ENCODE measurements around the gene LMO1.
A peak's percentile ranks its signal among the peaks of the same experiment; 100 is the strongest.

LMO1 gene

DNA sequence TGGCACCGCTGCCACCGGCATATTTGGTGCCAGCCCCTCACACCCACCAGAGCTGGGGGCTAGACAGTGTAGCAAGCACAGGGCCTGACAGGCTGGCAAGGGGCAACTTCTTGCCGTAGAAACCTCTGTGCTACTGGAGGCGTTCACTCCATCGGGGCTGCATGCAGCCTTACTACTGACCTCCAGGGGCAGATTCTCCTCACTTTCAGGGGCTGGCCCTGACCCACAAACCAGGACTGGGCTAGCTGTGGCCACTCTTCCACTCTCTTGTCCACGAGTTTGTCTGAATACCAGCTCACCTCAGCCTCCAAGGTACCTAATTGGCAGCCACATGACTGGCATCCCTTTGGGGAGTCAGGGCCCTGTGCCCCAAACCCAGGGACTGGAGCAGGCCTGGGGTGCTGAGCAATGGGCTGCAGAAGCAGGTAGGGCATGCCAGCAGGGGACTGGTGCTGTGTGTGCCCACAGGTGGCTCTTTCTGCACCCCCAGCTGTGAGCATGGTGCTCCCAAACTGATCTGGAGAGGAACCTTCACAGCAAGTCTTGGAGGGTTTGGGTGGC lies 2.1 kb upstream of the LMO1 start:
- no peaks in the 10 kb centered on the region for H3K36me3 ChIP-seq (replicated peaks)
- peaks cover 17% of the 10 kb centered on the region for H3K27me3 ChIP-seq (ENCODE audit: low read depth)
- peak in 1 of 2 experiments; percentile 35 for DNase-seq (ENCODE audit: low spot score in 2 of 2)
- no peaks in the 10 kb centered on the region for H3K9me3 ChIP-seq
- H3K4me3 ChIP-seq, result no peak overlapping the region
- in situ Hi-C loops (cut with MboI; ENCODE audit: low sequenced_read_pairs), result no loop called here
- H3K4me1 ChIP-seq, result peaks cover 19% of the 10 kb centered on the region

DNA sequence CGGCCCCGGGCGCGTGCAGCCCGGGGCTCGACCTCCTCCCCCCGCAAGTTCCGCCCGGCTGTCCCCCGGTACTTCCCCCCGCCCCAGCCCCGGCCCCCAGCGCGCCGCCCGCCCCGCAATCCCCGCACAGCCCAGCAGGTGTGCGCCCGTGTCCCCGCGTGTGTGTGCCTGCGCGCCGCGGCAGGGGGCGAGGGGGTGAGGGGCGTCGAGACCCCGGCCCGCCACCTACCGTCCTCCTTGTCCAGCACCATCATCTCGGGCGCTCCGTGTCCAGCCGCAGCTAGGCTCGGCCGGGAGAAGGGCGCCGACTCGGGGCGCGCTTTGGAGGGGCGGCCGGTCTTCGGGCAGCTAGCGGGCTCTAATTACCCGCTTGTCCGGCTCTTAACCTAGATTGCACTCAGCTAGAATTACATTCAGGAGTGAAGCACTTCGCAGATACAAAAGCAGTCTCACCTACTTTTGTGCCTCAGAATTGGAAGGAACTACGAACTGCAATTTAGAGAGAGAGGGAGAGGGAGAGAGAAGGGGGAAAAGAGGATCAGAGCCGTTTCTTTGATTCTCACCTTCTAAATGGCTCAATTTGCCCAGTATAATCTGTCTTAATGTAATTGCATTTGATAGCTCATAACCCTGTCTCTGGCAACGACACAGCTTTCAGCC lies 439 bp downstream of the LMO1 start:
- no peaks in the 10 kb centered on the region for H3K36me3 ChIP-seq (replicated peaks)
- in situ Hi-C loops (cut with MboI; ENCODE audit: low sequenced_read_pairs), result no loop called here
- peak in 1 of 2 experiments; percentile 30 for DNase-seq (ENCODE audit: low spot score in 2 of 2)
- peaks cover 17% of the 10 kb centered on the region for H3K27me3 ChIP-seq (ENCODE audit: low read depth)
- peak overlapping the region; percentile 31 for H3K4me3 ChIP-seq
- peaks cover 7% of the 10 kb centered on the region for H3K4me1 ChIP-seq
- H3K9me3 ChIP-seq, result no peaks in the 10 kb centered on the region

DNA sequence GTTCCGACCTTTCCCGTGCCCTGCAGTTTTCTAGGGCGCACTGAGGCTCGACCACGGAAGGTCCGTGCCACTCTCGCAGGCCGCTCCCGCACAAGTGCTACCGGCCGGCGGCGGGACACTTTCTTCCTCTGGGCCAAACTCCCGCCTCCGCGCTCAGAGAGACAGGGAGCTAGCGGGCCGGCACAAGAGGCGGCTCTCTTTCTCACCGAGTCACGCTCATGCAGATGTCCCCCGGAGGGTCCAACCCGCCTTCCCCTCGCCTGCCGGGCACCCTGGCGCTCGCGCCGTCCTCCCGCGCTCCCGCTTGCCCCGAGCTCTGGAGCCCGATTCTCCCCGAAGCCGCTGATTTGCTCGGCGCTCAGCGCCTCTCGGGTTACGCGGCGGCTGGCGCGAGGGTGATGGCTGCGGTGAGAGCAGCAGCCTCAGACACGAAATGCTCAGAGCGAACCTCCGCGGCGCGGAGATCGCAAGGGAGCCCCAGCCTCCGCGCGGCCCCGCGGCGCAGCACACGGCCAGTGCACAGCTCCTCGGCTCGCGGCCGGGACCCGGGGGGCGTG lies 1.0 kb downstream of the LMO1 start:
- DNase-seq (ENCODE audit: low spot score in 2 of 2), result peak; percentile 62 to 70
- no peaks in the 10 kb centered on the region for H3K36me3 ChIP-seq (replicated peaks)
- peaks cover 7% of the 10 kb centered on the region for H3K4me1 ChIP-seq
- H3K27me3 ChIP-seq (ENCODE audit: low read depth), result peaks cover 10% of the 10 kb centered on the region
- H3K9me3 ChIP-seq, result no peaks in the 10 kb centered on the region
- peak overlapping the region; percentile 35 for H3K4me3 ChIP-seq
- in situ Hi-C loops (cut with MboI; ENCODE audit: low sequenced_read_pairs), result no loop called here

DNA sequence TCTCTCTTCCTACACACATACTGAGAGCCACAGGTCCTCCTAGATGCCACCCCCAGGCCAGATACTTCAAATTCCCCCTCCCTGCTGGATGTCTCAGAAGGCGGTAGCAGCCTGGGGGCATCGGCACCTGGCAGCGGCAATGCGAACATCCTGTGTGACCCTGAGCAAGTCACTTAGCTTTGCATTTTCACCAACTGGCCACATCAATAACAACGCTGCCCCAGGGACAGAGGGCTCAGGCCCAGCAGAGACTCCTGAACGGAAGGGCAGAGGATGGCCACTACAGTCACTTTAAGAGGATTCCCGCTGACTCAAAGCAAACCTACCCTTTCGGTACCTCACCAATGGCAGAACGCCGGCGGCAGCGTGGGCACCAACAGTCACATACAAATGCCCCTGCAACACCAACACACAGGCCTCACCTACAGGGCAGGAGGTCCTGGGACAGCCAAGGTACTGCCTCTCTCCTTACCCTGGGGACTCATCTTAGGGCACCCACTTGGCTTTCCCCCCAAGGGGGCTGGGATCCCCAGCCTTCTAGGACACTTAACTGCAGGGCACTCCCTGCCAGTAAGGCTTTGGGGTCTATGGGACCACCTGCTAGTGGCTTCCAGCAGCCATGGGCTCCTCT lies 1.6 kb downstream of the LMO1 start:
- 0 out of 2 replicates have a peak, but pooled peaks cover 5% of the 10 kb centered on the region for H3K27me3 ChIP-seq (ENCODE audit: low read depth)
- peak overlapping the region; percentile 35 for H3K4me3 ChIP-seq
- no peaks in the 10 kb centered on the region for H3K9me3 ChIP-seq
- H3K4me1 ChIP-seq, result peaks cover 7% of the 10 kb centered on the region
- in situ Hi-C loops (cut with MboI; ENCODE audit: low sequenced_read_pairs), result no loop called here
- DNase-seq (ENCODE audit: low spot score in 2 of 2), result no peak
- H3K36me3 ChIP-seq (replicated peaks), result no peaks in the 10 kb centered on the region

DNA sequence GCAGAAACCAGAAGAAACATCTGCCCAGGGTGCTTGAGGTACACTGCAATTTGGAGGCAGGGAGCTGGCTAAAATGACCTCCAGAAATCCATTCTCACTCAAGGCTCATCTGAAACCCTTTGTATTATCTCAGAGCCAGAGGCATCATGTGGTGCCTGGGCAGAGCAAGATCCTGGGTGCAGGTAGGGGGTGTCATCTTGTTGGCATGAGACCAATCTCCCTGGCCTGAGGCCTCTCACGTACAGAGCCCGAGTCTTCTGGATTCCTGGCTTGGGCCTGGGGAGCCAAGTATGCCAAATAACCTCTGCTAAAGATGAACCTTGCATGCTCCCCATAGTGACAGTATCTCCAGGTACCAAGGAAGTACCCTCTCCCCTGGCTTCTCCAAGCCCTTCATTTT lies 2.4 kb downstream of the LMO1 start:
- H3K4me1 ChIP-seq, result peaks cover 7% of the 10 kb centered on the region
- no peak for DNase-seq (ENCODE audit: low spot score in 2 of 2)
- 0 out of 2 replicates have a peak, but pooled peaks cover 5% of the 10 kb centered on the region for H3K27me3 ChIP-seq (ENCODE audit: low read depth)

DNA sequence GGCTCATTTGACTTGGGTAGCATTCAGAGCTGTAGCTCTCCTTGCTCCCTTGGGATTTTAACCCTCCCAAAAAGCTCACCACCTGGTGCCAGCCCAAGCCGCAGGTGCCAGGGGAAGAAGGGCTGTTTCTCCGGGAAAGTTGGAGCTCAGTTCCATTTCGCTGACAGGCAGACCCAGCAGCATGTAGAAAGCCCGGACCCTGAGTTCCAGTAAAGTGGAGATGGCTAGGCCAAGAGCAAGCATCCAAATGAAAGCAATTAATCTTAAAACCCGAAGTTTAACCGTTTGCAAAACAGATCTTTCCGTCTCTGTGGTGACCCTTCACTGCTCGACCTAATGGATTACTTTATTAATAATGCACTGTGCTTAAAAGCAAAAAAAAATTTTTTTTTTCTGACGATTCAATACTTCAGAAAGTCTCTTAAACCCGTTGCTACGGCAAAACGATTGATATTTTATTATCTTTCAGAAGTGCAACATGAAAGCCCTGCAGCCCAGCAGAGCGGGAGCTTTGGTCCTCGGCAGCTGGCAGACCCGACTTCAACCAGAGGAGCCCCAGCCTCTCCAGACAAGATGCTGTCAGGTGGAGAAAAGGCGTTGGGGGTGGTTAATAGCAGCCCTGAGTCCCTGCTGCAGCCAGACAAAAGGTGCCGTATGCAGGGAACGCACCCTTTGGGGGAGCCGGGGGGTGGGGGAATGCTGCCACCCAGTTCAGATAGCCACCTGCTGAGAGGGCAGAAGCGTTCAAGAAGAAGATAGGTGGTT lies 3.3 kb downstream of the LMO1 start:
- H3K27me3 ChIP-seq (ENCODE audit: low read depth), result 0 out of 2 replicates have a peak, but pooled peaks cover 5% of the 10 kb centered on the region
- no peaks in the 10 kb centered on the region for H3K9me3 ChIP-seq
- H3K4me3 ChIP-seq, result no peak overlapping the region
- DNase-seq (ENCODE audit: low spot score in 2 of 2), result no peak
- no peaks in the 10 kb centered on the region for H3K36me3 ChIP-seq (replicated peaks)
- in situ Hi-C loops (cut with MboI; ENCODE audit: low sequenced_read_pairs), result no loop called here
- peaks cover 7% of the 10 kb centered on the region for H3K4me1 ChIP-seq

More for the DNA sequence above, 2.4 kb downstream of the LMO1 start:
- in situ Hi-C loops (cut with MboI; ENCODE audit: low sequenced_read_pairs), result no loop called here
- no peaks in the 10 kb centered on the region for H3K9me3 ChIP-seq
- no peaks in the 10 kb centered on the region for H3K36me3 ChIP-seq (replicated peaks)
- H3K4me3 ChIP-seq, result no peak overlapping the region

DNA sequence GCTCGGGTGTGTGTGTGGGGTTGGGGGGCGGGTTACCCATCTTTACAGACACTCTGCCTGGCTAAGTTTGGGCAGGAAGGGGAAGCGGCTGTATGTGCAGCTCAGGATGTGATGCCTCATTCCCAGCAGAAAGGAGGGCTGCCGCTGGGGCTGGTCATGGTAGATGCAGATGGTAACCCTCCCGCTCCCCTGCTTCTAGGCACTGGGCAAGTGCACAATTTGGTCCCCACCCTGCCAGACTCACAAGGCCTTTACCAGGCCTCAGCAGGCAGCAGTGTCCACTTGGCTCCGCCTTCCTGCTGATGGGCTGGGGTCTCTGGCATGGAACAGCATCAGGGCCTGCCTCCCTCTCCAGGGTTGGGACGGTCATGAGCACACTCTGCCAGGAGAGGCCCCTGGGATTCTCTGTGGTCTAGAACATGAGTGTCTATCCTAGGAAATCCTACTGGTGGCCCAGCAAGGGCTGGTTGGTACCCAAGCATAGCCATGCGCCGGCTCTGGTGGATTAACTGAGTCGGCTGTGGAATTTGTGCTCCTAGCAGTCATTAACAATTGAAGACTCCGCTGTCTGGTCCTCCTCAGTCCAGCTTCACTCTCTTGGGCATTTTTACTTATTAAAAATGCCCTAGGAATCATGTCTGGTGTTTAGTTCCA lies 4.2 kb downstream of the LMO1 start:
- in situ Hi-C loops (cut with MboI; ENCODE audit: low sequenced_read_pairs), result no loop called here
- Histone ChIP-seq H3K4me3 (no peak overlapping the region), H3K4me1 (peaks cover 7% of the 10 kb centered on the region), H3K36me3 (replicated peaks) (no peaks in the 10 kb centered on the region), H3K27me3 (ENCODE audit: low read depth) (0 out of 2 replicates have a peak, but pooled peaks cover 5% of the 10 kb centered on the region), H3K9me3 (no peaks in the 10 kb centered on the region)
- no peak for DNase-seq (ENCODE audit: low spot score in 2 of 2)

DNA sequence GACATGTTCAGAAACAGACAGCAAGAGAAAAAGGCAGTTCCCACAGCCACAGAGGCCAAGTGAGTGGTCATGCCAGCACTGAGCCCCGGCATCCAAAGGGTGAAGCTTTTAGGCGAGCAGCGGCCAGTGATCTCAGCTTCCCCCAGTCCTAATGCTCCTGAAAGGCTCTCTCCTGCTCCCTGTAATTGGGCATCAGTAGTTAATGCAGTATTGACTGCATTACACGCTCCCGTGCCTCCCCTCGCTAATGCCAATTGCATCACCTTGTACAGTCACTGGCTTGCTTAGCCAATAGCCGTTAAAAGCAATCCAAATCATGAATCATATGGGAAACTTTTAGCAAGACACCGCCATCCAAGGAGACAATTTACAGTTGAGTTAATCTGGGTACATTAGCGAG lies 4.9 kb downstream of the LMO1 start:
- in situ Hi-C loops (cut with MboI; ENCODE audit: low sequenced_read_pairs), result no loop called here
- no peak for DNase-seq (ENCODE audit: low spot score in 2 of 2)
- Histone ChIP-seq H3K4me1 (peaks cover 5% of the 10 kb centered on the region), H3K27me3 (ENCODE audit: low read depth) (0 out of 2 replicates have a peak, but pooled peaks cover 3% of the 10 kb centered on the region), H3K9me3 (no peaks in the 10 kb centered on the region), H3K36me3 (replicated peaks) (no peaks in the 10 kb centered on the region), H3K4me3 (no peak overlapping the region)

DNA sequence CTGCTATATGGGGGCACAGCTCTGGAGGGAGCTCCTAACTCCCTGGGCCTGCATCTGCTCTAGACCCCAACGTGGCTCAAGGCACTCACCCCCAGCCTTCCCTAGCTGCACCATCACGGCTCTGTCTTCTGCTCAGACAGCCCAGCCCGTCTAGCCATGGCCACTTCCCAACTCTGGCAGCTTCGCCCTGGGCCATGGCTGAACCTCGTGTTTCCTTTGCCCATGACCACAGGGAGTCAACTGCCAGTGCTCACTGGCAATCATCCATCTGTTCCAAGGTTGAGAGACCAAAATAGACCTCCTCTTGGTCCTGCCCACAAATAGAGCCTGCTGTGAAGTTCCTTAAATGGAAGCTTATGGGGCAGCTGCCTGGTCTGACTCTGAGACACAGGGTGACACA lies 5.4 kb downstream of the LMO1 start:
- Histone ChIP-seq H3K4me3 (no peak overlapping the region), H3K4me1 (peaks cover under 1% of the 10 kb centered on the region), H3K36me3 (replicated peaks) (no peaks in the 10 kb centered on the region), H3K9me3 (no peaks in the 10 kb centered on the region), H3K27me3 (ENCODE audit: low read depth) (0 out of 2 replicates have a peak, but pooled peaks cover 3% of the 10 kb centered on the region)
- DNase-seq (ENCODE audit: low spot score in 2 of 2), result no peak
- in situ Hi-C loops (cut with MboI; ENCODE audit: low sequenced_read_pairs), result no loop called here

DNA sequence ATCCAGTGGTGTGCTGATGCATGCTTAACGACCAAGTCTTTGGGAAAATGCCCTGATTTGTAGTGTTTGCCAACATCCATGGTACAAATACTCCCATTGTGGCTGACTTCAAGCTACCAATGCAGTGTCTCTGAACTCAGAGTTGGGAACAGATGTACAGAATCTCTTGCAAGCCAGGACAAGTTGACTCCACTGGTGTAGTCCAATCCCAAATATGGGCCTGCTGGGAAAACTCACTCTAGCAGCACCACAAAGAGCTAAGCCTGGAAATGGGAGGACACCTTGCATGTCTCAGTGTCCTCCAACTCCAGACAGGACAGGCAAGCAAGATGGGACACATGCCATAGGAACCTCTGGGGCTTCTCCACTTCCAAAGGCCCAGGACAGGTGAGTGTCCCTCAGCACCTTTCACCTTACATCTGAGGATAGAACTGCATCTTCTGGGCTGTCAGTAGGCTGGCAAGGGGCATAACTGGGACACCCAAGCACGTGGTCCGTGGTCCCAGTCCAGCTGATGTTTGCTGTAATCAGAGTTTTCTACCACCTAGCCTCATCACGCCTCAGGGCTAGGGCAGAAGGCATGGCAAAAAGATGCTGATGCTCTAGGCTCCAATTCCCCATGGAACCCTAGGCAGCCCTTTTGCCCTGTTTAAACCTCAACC lies 6.5 kb downstream of the LMO1 start:
- H3K4me3 ChIP-seq, result no peak overlapping the region
- H3K9me3 ChIP-seq, result no peaks in the 10 kb centered on the region
- DNase-seq (ENCODE audit: low spot score in 2 of 2), result no peak
- no peaks in the 10 kb centered on the region for H3K36me3 ChIP-seq (replicated peaks)
- in situ Hi-C loops (cut with MboI; ENCODE audit: low sequenced_read_pairs), result no loop called here
- H3K27me3 ChIP-seq (ENCODE audit: low read depth), result no peaks in the 10 kb centered on the region
- H3K4me1 ChIP-seq, result no peaks in the 10 kb centered on the region

DNA sequence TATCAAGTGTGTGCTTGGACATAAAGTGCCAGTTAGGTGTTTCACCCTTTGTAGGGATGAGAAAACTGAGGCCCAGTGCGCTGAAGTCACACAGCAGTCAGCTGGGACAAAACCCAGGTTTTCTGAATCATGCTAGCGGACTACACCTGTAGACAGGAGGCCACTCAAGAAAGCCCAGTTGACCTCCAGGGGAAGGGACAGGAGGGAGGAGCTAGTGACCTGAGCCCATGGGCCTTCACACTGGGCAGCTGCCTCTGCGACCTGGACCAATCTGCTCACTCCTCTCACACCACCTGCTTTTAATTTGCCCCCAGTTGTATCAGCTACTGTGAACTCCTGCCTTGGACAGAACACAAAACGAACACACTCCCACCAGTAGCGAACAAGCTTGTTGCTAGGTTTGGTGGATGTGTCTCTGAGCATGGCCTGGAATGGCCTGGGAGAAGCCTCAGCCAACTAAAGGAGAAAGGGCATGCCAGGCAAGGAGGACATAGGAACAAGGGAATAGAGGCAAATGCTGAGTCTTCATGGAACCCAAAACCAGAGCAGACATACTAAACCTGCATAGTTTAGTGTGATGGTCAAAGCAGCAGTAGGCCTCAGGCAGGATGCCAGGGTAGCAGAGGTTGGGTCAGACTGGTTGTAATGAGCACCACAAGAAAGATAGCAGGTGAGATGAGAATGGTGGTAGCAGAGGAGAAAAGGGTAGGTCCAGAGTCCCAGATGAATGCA lies 7.2 kb downstream of the LMO1 start:
- Histone ChIP-seq H3K4me3 (no peak overlapping the region), H3K27me3 (ENCODE audit: low read depth) (no peaks in the 10 kb centered on the region), H3K9me3 (no peaks in the 10 kb centered on the region), H3K36me3 (replicated peaks) (no peaks in the 10 kb centered on the region), H3K4me1 (no peaks in the 10 kb centered on the region)
- no peak for DNase-seq (ENCODE audit: low spot score in 2 of 2)
- in situ Hi-C loops (cut with MboI; ENCODE audit: low sequenced_read_pairs), result no loop called here

DNA sequence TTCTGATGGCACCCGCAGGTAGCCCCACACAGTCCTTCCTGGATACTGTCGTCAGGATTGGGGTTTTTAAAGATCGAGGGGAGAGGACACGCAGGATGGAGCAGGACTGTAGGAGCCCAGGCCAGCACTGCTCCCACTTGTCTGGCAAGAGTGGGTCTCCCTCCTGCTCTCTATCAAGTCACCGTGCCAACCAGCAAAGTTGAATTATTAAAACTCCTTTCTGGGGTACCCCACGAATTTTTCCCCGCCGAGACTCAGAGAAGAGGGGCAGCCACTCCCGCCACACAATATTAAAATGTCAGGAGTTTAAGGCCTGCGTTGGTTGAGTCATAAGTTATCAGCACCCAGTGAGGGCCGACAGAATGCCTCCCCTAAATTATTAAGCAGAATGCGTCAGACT lies 10.1 kb downstream of the LMO1 start:
- DNase-seq (ENCODE audit: low spot score in 2 of 2), result no peak

More for the DNA sequence above, 10.1 kb downstream of the LMO1 start:
- in situ Hi-C loops (cut with MboI; ENCODE audit: low sequenced_read_pairs), result no loop called here
- H3K36me3 ChIP-seq (replicated peaks), result no peaks in the 10 kb centered on the region
- no peak overlapping the region for H3K4me3 ChIP-seq
- no peaks in the 10 kb centered on the region for H3K27me3 ChIP-seq (ENCODE audit: low read depth)
- no peaks in the 10 kb centered on the region for H3K9me3 ChIP-seq
- no peaks in the 10 kb centered on the region for H3K4me1 ChIP-seq

All from HAP-1 (cell line).